Prostate gland (tissue), 2 donors: Measurements from ENCODE around the gene ZBTB45.

Experiments
- CTCF ChIP-seq, 4 experiments: fragments of 200-600 bp in 2 of 4; fragments of 450-650 bp in 2 of 4; sonication (generic) in 2 of 4; IDR thresholded peaks; 1 replicate in 3 of 4; 2 replicates in 1 of 4; pipeline ENCODE4 v1.5.1; 2016 to 2019; ENCODE audit warnings: antibody characterized with exemption in 4 of 4, mild to moderate bottlenecking in 2 of 4, moderate library complexity in 2 of 4
- POLR2AphosphoS5 ChIP-seq: sonication (generic); formaldehyde crosslinking; IDR thresholded peaks from one replicate; pipeline ENCODE4 v1.6.1; 2017; ENCODE audit warnings: antibody characterized with exemption

- TF ChIP-seq POLR2AphosphoS5, result no peak
- TF ChIP-seq CTCF (IDR thresholded peaks at IDR 0.05), result no peak
Measured at GRCh38 chr19:58556622-58557220, 37.1 kb upstream of the ZBTB45 start.
